PC-3 (cell line): Measurements from ENCODE around the gene PPP1R16B. TPM values are rescaled to one million over a fixed set of nuclear protein-coding genes. Genes with fewer than 3 reads are reported as not detected.

ENCODE experiments used
- ATAC-seq: fragments of 200-7000 bp; cut with Tn5 transposase; 2 replicates; pipeline ENCODE4 v1.9.1; 2020; ENCODE audit warnings: mild to moderate bottlenecking, moderate library complexity
- BruUV-seq: library from RNA; stranded (reverse); fragments of 400-500 nt; replicated peaks from 2 replicates; lab custom pipeline; 2021; lab: Mats Ljungman, UMichigan
- CTCF ChIA-PET: fragments of 300-600 bp; sonication (Branson Sonifier 250); formaldehyde crosslinking; loops from one replicate; lab custom pipeline; 2022; ENCODE audit warnings: antibody characterized with exemption; lab: Charles Lee
- POLR2A ChIA-PET: fragments of 300-600 bp; sonication (Branson Sonifier 250); formaldehyde crosslinking; loops from one replicate; lab custom pipeline; 2022; ENCODE audit warnings: antibody characterized with exemption; ENCODE audit not compliant: unreplicated experiment; lab: Charles Lee
- DNase-seq: peaks from one replicate; pipeline ENCODE4 v3.0.0-alpha.2; 2015
- H2AFZ ChIP-seq: fragments of 300-600 bp; sonication (generic); 2 replicates; pipeline ENCODE4 v1.6.0; 2016; ENCODE audit warnings: antibody characterized with exemption, low read length
- H3F3A ChIP-seq: fragments of 300-600 bp; sonication (generic); one replicate; pipeline ENCODE4 v1.6.0; 2017; ENCODE audit warnings: antibody characterized with exemption, low read length, control low read depth, mild to moderate bottlenecking; ENCODE audit not compliant: unreplicated experiment
- H3K27ac ChIP-seq: fragments of 300-600 bp; sonication (generic); 2 replicates; pipeline ENCODE4 v1.5.1; 2016; ENCODE audit warnings: mild to moderate bottlenecking, low read length
- H3K27me3 ChIP-seq: fragments of 300-600 bp; sonication (generic); 2 replicates; pipeline ENCODE4 v1.6.1; 2016; ENCODE audit warnings: low read length, mixed read lengths
- H3K36me3 ChIP-seq: fragments of 300-600 bp; sonication (generic); 2 replicates; pipeline ENCODE4 v1.6.1; 2016; ENCODE audit warnings: low read depth, mixed run types, low read length, mixed read lengths
- H3K4me1 ChIP-seq: fragments of 300-600 bp; sonication (generic); 2 replicates; pipeline ENCODE4 v1.5.1; 2016; ENCODE audit warnings: low read length; ENCODE audit not compliant: insufficient read depth
- H3K4me2 ChIP-seq: fragments of 300-600 bp; sonication (generic); 2 replicates; pipeline ENCODE4 v1.6.0; 2016; ENCODE audit warnings: low read length
- H3K4me3 ChIP-seq: fragments of 300-600 bp; sonication (generic); 2 replicates; pipeline ENCODE4 v1.5.1; 2016; ENCODE audit warnings: mild to moderate bottlenecking, low read length, mixed read lengths
- H3K79me2 ChIP-seq: fragments of 300-600 bp; sonication (generic); 2 replicates; pipeline ENCODE4 v1.6.1; 2017; ENCODE audit warnings: low read length, mixed read lengths
- H3K9ac ChIP-seq: fragments of 300-600 bp; sonication (generic); 2 replicates; pipeline ENCODE4 v1.6.0; 2016; ENCODE audit warnings: mild to moderate bottlenecking, low read length
- H3K9me2 ChIP-seq: fragments of 300-600 bp; sonication (generic); replicated peaks from 2 replicates; pipeline ENCODE4 v1.6.1; 2016; ENCODE audit warnings: mixed run types, low read length, mixed read lengths
- H3K9me3 ChIP-seq: fragments of 300-600 bp; sonication (generic); 2 replicates; pipeline ENCODE4 v1.6.1; 2016; ENCODE audit warnings: low read length, mixed read lengths
- H4K20me1 ChIP-seq: fragments of 300-600 bp; sonication (generic); 2 replicates; pipeline ENCODE4 v1.6.1; 2016; ENCODE audit warnings: low read length, mixed read lengths
- CTCF ChIP-seq: fragments of 300-600 bp; sonication (generic); conservative IDR thresholded peaks from 2 replicates; pipeline ENCODE4 v1.5.1; 2017; ENCODE audit warnings: antibody characterized with exemption, low read depth, mild to moderate bottlenecking, low read length
- EZH2 ChIP-seq: fragments of 300-600 bp; sonication (generic); IDR thresholded peaks from one replicate; pipeline ENCODE4 v1.6.1; 2017; ENCODE audit warnings: antibody characterized with exemption, mild to moderate bottlenecking, low read length; ENCODE audit not compliant: unreplicated experiment
- EZH2phosphoT487 ChIP-seq: fragments of 300-600 bp; sonication (generic); IDR thresholded peaks from 2 replicates; pipeline ENCODE4 v1.6.1; 2018; ENCODE audit warnings: mild to moderate bottlenecking, antibody characterized with exemption, low read length, borderline replicate concordance
- intact Hi-C: fragments of 100-400 bp; cut with micrococcal nuclease; formaldehyde crosslinking; loops from 2 replicates; pipeline ENCODE4 v1.9.0; 2023
- total RNA-seq: library from RNA; depleted of rRNA; stranded (reverse); fragments of >200 nt; gene quantifications from 2 replicates; pipeline ENCODE4 v1.2.3, GENCODE V29; 2014

Gene PPP1R16B
- total RNA-seq, 1 experiment from 2014 or later, result 0.04 TPM

- intact Hi-C loops, result no loop called here
- no peak for ATAC-seq
Observed at GRCh38 chr20:38864662-38865061, 59.2 kb downstream of the PPP1R16B start.

GRCh38 chr20:38866265-38867061, 61.0 kb downstream of the PPP1R16B start:
- no peak overlapping the region for H3K4me3 ChIP-seq
- ChIA-PET POLR2A (no interaction called here), CTCF (no interaction called here)
- DNase-seq (no peak), ATAC-seq (no peak)
- H3K9ac ChIP-seq, result no peak overlapping the region
- no peaks in the 10 kb centered on the region for H3K36me3 ChIP-seq
- H3F3A ChIP-seq, result no peaks in the 10 kb centered on the region
- no peaks in the 10 kb centered on the region for H3K9me3 ChIP-seq
- H4K20me1 ChIP-seq, result no peaks in the 10 kb centered on the region
- TF ChIP-seq EZH2phosphoT487, result no peak
- H3K4me1 ChIP-seq, result peaks cover 14% of the 10 kb centered on the region
- no peaks in the 10 kb centered on the region for H3K79me2 ChIP-seq
- H3K4me2 ChIP-seq, result no peak overlapping the region
- no peak overlapping the region for H3K27ac ChIP-seq
- H3K9me2 ChIP-seq, result no peaks in the 10 kb centered on the region
- no TSS peak for BruUV-seq
- no peaks in the 10 kb centered on the region for H3K27me3 ChIP-seq
- no peak overlapping the region for H2AFZ ChIP-seq
- intact Hi-C loops, result no loop called here

More at GRCh38 chr20:38864662-38865061, 59.2 kb downstream of the PPP1R16B start:
- Histone ChIP-seq H3K4me2 (no peak overlapping the region), H3K27me3 (no peaks in the 10 kb centered on the region), H3K9me3 (no peaks in the 10 kb centered on the region), H3K4me3 (no peak overlapping the region), H2AFZ (no peak overlapping the region), H4K20me1 (no peaks in the 10 kb centered on the region), H3K36me3 (no peaks in the 10 kb centered on the region), H3F3A (no peaks in the 10 kb centered on the region), H3K4me1 (no peaks in the 10 kb centered on the region), H3K9ac (no peak overlapping the region), H3K79me2 (no peaks in the 10 kb centered on the region), H3K9me2 (no peaks in the 10 kb centered on the region), H3K27ac (no peak overlapping the region)
- no peak for DNase-seq
- BruUV-seq, result no TSS peak
- POLR2A ChIA-PET, result no interaction called here
- CTCF ChIA-PET, result no interaction called here
- TF ChIP-seq EZH2phosphoT487, result no peak
- no peak for TF ChIP-seq EZH2
- TF ChIP-seq CTCF, result no peak

GRCh38 chr20:38867062-38867359, 61.5 kb downstream of the PPP1R16B start:
- Histone ChIP-seq H3K27ac (no peak overlapping the region), H3K9me2 (no peaks in the 10 kb centered on the region), H3K4me1 (peaks cover 17% of the 10 kb centered on the region), H3K9me3 (no peaks in the 10 kb centered on the region), H3K4me2 (no peak overlapping the region), H2AFZ (no peak overlapping the region), H3K79me2 (no peaks in the 10 kb centered on the region), H3K27me3 (no peaks in the 10 kb centered on the region), H3F3A (no peaks in the 10 kb centered on the region), H4K20me1 (no peaks in the 10 kb centered on the region), H3K4me3 (no peak overlapping the region), H3K36me3 (no peaks in the 10 kb centered on the region), H3K9ac (no peak overlapping the region)
- intact Hi-C loops, result no loop called here
- ChIA-PET POLR2A (no interaction called here), CTCF (no interaction called here)
- TF ChIP-seq EZH2phosphoT487 (no peak), EZH2 (no peak), CTCF (no peak)
- no TSS peak for BruUV-seq
- no peak for ATAC-seq
- no peak for DNase-seq
